Measurements from ENCODE around the gene HMX3.

Gene HMX3

DNA sequence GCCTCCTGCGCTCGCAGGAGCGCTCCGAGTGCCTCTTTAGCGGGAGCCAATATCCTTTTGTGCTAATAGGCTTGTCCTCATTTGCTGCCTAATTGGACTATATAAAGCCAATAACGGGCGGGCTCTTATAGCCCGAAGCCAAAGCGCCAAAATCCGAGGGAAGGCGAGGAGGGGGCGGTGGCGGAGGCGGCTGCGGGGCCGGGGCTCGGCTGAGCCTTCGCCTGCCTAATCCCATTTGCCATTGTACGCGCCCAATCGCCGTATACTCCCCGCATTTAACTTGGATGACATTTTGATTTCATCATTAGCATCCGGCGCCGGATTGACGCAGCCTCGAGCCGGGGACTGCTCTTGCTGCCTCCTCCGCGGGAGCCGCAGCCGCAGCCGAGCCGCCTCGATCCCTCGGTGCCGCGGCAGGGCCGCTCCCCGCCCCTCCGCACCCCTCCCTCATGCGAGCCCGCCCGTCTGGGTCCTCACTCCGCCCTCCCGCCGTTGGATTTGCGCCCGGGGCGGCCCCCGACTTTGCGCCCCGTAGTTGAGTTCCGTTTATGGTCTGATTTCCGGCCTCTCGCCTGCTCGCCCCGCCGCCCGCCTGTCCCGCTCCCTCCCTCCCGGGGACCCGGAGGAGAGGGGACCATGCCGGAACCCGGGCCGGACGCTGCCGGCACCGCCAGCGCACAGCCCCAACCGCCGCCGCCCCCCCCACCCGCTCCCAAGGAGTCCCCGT, at the start of gene HMX3:
Gene HMX3 (plus strand): TSS at position 556 of the 727 bp plus-strand sequence. CDS start 81 bp downstream, at position 637.
- no peak for DNase-seq

DNA sequence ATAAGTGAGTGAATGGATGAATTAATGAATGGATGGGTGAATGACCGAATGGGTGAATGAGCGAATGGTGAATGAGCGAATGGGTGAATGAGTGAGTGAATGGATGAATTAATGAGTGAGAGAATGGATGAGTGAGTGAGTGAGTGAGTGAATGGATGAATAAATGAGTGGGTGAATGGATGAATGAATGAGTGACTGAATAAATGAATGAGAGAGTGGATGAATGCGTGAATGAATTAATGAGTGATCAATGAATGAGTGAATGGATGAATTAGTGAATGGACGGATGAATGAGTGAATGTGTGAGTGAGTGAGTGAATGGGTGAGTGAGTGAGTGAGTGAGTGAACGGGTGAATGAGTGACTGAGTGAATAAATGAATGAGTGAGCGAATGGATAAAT, 49.5 kb upstream of the HMX3 start:
- no peak for DNase-seq

DNA sequence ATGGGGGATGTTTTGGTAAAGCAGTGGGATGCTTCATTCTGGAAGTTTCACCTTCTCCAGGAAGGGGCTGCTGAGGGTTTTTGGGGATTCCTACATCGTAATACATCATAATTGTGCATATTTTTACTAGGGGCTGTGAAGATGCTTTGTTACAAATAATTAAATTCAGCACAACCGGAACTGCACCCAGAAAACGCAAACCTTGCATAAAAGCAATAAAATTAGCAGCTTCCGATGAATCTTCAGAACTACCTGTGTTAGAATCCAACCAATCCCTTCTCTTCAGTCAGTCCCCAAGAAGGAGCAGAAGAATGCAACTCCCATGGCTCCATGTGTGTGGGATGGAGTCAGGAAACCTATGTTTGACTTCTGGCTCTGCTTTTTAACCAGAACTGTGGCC, 48.4 kb upstream of the HMX3 start:
- no peak for DNase-seq

DNA sequence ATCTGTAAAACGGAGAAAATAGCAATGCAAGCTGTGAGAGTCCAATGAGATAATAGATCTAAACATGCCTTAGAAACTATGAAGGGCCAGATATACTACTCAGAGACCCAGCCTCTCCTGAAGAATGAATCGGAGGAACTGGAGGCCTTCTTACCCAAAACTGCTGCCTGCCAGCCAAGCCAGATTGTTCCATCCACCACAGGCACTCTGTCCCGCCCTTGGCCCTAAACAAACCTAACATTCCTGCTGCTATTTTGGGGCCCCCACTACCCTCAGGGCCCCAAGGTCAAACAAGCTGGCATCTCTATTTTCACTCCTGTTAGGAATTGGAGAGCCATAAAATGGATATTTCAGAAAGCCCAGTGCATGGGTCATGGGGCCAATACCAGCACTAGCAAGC, 48.0 kb upstream of the HMX3 start:
- no peak for DNase-seq

DNA sequence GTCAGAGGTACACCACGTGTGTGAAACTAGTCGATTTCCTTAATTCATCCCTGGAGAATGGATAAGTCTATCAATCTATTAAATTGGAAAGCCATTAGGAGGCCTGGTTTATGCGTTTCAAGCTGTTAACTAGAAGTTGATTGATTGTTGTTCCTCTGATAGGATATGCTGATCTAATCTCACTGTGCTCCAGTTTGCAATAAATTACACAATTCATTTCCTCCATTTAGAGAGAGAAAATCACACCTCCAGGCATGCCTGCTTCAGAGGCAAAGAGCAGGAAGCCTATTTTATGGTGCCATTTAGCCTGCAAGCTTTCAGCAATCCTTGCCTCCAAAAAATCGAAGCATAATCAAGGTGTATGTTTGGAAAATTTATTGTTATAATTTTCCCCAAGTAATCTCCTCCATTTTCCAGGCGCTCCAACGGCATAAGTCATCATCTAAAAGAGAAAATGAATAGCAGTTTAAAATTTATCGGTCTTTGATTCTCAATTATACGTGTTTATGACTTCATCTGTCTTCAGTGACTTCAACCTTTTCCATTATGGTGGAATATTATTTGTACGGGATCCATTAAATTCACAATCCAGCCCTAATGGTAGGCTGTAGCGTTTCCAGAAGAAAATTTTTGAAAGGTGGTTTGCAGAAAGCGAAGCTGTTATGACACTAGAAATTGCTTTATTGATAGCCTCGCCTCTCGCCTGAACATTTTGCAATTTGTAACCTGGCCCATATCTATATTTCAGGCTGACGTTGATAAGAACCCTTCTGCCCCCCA, 42.9 kb upstream of the HMX3 start:
- no peak for DNase-seq

DNA sequence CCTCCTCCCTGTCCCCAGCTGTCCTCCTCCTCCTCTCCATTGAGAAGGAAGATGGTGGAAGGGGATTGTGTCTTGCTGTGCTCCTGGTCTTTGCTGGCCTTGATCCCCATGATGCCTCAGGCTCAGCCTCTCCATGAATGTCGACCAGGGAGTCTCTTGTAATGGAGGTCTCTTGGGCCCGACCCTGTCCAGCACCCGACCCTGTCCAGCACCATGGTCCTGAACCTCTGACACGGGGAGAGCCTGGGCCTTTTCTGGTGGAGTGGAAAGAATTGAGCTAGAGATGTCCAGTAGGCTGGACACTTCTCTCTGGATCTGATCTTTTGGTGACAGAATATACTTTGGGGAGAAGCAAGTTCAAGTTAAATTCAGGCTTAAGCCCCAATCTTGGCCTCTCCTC, 42.3 kb upstream of the HMX3 start:
- no peak for DNase-seq

DNA sequence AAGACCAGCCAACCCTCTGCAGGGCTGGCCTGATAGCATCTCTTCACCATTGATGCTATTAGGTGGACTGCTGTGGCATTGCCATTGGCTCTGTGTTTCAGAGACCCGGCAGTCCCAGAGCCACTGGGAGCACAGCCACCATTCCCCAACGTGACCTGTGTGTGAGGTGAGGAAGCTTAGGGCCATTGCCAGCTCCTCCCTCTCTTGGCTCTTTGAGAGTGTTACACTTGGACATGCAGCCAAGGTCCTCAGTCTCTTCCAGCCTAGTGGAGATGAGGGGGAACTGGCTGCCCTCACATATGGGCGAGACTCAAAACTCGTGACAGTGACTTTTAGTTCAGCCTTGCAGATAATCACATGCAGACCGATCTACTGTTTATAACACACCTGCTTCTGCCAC, 39.3 kb upstream of the HMX3 start:
- peak in 1 of 51 donors; percentile 32 for DNase-seq

DNA sequence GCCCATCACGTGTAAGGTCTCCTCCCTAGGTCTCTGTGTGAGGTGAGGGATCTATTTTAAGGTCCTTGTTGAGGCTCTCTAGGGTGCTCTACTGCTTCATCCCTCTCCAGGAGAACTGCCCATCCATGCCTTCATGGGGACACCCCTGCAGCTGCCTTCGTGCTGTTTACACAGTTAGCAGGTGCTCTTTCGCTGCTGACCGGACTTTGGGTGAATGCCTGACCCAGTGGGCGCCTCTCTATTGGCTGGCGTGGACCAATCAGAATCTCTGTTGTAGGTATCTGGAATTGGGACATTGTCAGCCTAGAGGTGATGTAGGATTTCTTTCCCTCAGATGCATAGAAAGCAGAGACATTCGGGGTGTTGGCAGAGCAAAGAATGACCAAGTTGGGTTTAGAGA, 38.7 kb upstream of the HMX3 start:
- no peak for DNase-seq

DNA sequence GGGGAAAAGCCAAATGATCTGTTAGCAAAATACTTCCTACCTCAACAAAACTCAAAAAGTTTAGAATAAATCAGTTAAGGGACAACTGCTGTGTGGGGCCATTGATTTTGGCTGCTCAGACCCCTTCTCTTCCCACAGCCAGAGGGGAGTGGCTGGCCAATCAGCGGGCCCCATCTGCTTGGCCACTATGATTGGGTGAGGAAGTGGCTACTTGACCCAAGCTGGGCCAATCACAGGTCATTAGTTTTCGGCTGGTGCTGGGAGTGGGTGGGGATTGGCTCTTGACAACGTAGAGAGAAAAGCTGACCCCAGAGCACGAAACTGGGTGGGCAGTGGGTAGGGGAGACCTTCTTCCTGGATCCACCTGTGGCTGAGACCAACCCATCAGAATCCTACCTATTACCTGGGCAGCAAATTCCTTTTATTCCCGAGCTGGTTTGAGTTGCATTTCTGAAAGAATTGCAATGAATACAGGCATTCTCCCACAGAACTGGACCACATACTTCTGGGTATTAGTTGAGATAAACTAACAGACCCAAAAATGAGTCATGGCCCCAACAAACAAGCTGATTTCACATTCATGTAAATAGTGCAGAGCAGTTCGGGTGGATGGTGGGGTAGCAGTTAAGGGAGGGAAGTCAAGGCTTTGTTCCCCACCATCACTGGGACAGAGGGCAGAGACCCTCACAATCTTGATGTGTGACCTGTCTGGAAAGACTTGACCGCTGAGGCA, 35.6 kb upstream of the HMX3 start:
- no peak for DNase-seq

DNA sequence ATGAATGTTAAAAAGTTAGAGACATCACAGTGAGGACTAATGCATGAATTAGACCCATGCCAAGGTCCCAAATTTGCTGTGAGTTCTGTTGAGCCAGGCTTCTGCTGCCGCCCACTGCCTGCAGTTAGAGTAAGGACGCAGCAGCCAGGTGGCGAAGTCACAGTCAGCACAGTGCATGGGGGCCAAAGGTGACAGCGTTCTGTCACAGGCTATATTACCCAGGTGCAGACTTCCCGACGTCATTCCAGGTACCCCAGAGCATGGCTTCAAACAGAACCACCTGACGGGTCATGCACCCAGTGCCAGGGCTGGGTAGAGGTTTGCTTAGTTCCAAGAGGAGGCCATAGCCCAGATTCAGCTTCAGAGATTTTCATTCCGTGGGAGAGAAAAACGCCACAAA, 33.9 kb upstream of the HMX3 start:
- no peak for DNase-seq

DNA sequence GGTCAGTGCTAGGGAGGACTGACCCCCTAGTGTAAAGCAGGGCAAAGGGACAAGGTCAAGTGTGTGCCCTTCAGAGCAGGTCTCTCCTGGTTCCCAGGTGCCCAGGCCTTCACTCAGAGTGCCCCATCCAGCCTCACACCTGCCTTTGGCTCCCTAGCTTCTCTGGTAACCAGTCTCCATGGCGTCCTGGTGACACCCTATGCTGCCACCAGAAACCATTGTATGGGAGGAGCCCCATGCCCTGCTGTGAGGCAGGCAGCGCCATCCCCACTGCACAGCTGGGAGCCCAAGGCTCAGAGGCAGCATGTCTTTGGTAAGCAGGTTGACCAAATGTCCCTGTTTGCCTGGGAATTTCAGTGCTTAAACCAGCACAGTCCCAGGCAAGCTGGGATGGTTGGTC, 33.1 kb upstream of the HMX3 start:
- no peak for DNase-seq

DNA sequence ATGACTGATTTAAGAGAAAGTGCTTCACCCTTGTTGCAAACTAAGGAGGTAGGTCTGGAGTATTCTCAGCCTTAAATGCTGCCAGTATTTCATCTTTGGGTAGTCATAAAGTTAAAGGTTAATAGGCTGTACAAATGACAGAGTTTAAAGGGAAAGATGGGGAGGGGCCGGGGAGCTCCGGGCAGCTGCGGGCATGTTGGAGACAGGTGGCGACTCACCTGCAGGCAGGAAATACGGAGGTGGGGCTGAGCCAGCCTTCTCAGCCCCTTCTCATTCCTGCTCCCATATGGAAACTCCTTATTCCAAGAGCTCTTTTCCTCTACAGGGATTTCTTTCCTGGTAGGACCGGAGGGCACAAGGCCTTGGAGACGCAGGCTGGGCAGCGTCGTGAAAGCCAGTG, 31.8 kb upstream of the HMX3 start:
- DNase-seq = no peak

DNA sequence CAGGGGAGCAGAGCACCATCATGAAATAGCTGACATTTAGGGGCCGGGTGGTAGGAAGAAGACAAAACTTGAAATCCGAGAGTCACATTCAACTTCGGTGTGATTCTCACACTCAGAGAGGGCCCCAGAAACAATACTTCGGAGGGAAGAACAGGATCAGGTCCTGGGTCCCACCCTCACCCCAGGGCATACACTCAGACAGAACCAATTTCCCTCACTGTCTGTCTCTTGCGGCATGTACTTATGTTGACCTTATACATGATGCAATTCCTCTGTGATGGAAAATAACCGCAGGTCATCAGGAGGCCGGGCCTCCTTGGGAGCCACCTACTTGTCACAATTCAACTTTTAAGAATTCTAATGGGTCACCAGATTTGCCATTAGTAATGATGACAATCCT, 26.3 kb upstream of the HMX3 start:
- DNase-seq = no peak

DNA sequence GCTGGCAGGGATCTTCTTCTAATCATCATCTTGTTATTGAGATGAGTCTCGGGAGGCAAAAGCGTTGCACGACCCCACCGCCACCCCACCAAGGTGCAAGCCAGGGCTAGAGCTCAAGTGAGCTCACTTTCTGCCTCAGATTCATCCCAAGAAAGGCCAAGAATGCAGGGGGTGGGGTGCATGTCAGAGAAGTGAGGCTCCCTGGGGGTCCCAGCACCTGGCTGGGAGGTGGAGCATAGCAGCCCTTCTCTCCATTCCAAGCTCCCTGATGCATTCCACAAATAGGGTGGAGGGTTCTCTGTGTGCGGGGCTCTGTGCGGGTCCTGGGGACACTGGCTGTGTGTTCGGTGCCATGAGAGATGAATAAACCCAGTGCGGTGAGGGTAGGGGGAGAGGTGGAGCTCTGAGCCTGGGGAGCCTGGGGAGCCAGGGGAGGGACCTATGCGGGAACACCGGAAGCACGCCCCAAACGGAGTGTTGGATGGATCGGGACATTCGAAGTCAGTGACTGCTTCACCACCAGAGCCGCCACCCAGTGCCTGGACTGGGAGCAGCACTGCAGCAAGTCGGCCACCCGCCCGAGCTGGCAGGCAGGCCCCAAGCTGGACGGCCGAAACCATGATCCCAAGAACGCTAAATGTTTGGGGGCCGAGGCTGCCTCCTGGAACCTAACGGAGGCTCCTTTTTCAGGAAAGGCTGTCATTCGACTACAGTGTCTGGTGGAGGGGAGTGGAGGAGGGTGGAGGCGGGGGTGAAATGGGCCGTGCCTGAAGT, 17.9 kb upstream of the HMX3 start:
- DNase-seq = peak in 6 of 51 donors; percentile 5 to 34 (median 12)

DNA sequence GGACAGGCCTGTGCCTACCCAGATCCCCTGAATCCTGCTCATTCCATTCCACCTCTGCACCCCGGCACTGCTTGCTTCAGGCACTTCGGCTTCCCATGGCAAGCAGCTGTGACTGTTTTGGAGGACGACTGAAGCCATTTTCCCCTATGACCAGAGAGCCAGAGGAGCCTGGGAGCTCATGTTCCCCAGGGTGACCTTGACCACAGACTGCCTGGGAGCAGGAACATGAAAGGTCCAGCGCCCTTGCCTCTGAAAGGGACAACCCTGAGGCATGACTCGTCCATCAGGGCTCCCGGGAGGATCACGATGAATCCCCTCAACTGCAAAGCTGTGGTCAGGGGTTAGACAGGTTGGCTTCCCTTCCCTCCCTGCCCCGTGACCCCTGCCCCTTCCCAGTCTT, 16.7 kb upstream of the HMX3 start:
- DNase-seq = no peak

DNA sequence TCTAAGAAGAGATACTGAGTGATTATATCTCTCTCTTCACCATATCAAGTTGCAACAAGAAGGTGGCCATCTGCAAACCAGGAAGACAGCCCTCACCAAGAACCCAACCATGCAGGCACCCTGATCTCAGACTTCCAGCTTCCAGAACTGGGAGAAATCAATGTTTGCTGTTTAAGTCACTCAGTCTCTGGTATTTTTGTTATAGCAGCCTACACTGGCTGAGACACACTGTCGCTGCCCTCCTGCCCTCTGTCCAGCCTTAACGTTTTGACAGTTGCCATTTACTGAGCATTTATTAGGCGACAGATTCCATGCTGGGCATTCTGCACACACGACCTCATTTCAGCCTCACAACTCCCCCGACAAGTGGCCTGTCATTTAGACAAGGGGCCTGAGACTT, 9.5 kb upstream of the HMX3 start:
- no peak for DNase-seq

DNA sequence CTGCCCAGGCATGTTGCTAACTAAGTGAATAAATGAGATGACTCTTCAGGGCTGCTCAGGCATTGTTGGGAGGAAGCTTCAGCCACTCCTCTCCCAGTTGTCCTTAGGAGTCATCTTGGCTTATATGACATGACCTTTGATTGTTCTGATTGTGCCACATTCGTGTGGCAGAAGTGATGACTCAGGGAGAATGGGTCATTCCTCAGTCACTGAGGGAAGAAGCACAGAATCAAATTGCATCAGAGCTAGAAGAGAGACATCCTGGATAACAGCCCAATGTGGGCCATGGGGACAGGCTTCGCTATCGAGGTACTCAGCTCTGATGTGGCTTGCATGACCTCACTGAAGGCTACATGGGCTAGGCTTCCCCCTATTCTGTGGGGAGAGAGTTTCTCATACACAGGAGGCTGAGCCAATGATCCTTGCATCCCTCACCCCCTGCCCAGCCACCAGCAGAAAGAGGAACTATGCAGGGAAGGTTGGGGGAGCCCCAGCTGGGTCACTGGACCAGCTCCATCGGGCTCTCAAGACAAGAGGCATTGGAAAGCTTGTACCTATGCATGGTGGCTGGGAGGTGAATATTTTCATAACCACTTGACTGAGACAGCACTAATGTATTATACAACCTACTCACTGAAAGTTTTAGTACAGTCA, 6.0 kb upstream of the HMX3 start:
- DNase-seq = no peak

DNA sequence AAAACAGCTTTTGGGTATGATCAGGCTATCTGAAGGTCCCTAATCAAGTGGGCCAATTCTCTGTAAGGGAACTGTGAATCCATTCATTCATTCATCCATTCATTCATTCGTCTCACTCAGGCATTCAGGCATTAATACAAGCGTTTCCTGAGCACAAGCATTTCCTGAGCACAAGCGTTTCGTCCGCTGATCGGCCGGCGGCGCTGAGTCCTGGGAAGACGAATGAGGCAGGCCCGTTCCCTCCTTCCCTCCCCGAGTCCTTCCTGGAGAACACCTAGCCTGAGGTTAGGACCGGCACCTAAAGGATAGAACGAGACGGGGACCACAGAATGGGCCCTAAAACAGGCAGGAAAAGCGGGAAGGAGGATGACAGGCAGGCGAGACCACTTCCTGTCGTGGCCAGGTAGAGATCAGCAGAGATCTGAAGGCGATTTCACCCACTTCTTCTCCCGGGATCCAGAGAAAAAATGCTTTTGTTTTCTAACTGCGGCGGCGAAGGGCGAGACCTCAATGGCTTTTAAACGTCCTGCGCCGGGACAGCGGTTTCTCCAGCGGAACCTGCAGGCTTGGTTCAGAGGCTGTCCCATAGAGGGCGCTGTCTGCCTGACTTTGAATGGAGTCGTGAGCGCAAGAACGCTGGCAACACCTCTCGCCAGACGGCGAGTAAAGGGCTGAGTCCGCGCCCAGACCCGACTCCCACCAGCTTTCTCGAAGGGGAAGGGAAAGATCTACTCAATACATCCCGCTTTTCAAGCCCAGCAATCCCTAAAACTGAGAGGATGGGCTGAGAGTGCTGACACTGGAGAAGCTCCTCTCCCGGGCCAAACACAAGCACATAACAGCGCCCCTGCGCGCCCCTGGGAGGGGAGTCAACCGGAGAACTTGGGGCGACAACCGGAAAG, 2.9 kb upstream of the HMX3 start:
- DNase-seq = peak; percentile 2 to 87 (median 59)

DNA sequence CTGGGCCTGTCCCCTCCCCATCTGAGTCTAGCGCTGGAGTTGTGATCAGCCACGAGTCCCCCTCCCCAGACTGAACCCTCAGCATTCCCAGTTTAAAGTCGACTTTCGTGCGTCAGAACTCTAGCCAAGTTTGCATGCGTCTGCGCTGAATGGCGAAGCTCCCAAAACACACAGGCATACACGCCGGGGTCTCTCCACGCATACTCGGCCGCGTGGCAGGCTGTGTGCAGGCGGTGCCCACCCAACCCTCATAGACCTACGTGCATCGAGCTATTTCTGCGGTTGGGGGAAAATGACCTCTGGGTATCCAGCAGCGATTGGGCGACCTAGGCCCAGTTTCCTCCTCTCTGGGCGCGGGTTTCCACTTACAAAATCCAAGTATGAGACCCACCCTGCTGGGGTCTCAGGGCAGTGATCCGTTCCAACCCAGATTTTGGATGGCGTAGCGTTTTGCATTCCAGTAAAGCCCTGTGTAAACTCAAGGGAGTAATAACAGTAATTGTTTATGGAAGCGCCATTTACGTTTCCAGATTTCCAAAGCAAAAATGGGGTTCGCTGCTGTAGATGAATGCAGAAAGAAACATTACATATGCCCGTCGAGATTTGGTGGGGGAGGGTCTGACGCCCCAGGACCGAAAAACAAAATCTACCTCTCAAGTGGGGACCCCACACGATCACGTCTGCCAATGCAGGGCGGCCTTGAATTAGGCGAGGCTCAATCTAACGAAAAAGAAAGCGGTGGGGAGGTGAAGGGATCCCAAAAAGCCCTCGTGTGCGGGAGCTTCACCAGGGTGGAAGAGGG, 2.0 kb upstream of the HMX3 start:
- no peak for DNase-seq

Measured in hypothalamus (tissue), 51 donors.